Measurements from ENCODE around the gene ZXDC.

DNA sequence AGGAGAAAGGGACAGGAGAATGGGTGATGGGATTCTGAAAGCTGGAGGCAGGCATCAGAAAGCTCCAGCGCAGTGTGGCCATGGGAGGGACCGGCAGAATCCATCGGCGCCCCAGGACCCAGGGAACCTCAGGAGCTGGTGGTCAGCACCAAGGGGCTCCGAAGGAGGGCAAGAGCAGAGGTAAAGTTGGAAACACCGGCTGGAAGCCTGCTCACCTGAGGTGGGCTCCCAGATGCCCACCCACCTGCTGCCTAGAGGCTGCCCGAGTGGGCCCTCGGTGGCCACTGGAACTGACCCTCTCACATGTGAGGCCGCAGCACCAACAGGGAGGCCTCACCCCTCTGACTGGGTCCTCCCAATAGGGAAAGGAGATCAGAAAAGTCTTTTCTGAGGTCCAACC is 10.3 kb upstream of the ZXDC start:
- TF ChIP-seq, protein P1, sequence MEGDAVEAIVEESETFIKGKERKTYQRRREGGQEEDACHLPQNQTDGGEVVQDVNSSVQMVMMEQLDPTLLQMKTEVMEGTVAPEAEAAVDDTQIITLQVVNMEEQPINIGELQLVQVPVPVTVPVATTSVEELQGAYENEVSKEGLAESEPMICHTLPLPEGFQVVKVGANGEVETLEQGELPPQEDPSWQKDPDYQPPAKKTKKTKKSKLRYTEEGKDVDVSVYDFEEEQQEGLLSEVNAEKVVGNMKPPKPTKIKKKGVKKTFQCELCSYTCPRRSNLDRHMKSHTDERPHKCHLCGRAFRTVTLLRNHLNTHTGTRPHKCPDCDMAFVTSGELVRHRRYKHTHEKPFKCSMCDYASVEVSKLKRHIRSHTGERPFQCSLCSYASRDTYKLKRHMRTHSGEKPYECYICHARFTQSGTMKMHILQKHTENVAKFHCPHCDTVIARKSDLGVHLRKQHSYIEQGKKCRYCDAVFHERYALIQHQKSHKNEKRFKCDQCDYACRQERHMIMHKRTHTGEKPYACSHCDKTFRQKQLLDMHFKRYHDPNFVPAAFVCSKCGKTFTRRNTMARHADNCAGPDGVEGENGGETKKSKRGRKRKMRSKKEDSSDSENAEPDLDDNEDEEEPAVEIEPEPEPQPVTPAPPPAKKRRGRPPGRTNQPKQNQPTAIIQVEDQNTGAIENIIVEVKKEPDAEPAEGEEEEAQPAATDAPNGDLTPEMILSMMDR (IDR thresholded peaks at IDR 0.05) = no peak
- TF ChIP-seq POLR2AphosphoS5 (IDR thresholded peaks at IDR 0.05) (no peak), EP300 (IDR thresholded peaks at IDR 0.05) (no peak)

Measured in suprapubic skin (tissue), 4 donors.